HG03045 (cell line): ENCODE results near the gene CDC6.

Experiments used
- ATAC-seq: cut with Tn5 transposase; IDR thresholded peaks from one replicate; pipeline ENCODE4 v1.9.1; 2021; ENCODE audit warnings: mild to moderate bottlenecking, moderate library complexity; ENCODE audit not compliant: unreplicated experiment

Gene CDC6

DNA sequence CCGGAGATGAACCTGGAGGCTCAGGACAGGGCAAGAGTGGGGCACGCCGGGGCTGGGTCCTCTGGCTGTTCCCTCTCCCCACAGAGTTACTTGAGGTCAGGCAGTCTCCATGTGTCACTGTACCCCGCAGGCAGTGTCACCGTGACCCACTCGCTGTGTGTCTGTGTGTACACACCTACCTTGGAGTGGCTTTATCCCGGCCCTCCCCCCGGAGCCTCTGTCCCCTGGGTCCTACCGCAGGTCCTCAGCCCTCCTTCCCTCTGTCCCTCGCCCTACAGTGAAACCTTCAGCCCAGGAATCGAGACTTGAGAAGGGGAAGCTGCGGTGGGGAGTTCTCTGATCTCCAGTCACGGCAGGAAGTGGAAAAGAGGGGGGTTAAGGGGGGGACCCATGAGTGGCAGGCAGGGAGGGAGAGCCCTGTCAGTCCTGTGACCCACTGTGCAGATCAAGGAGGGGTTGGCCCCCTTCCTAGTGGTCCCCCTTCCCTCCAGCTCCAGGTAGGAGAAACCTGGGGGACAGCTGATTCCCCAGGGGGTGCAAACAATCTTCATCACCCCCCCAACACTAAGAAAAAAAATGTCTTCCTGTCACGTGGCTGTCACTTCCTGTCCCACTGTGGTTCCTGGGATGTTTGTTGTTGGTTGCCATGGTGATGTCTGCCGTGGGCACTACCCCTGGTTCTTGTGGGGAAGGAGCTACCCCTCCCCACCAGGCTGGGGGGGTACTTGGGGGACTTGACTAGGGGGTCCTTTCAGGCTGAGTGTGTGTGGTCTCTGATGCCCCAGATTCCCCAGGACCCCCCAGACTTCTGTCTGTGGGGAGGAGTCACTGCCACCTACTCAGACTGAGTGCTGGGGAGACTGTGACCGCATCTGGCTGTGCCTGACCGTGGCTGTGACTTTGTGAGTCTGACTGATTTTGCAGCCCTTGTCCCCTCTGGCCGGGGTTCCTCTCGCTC, 35.0 kb downstream of the CDC6 start:
- ATAC-seq, result peak; percentile 27

DNA sequence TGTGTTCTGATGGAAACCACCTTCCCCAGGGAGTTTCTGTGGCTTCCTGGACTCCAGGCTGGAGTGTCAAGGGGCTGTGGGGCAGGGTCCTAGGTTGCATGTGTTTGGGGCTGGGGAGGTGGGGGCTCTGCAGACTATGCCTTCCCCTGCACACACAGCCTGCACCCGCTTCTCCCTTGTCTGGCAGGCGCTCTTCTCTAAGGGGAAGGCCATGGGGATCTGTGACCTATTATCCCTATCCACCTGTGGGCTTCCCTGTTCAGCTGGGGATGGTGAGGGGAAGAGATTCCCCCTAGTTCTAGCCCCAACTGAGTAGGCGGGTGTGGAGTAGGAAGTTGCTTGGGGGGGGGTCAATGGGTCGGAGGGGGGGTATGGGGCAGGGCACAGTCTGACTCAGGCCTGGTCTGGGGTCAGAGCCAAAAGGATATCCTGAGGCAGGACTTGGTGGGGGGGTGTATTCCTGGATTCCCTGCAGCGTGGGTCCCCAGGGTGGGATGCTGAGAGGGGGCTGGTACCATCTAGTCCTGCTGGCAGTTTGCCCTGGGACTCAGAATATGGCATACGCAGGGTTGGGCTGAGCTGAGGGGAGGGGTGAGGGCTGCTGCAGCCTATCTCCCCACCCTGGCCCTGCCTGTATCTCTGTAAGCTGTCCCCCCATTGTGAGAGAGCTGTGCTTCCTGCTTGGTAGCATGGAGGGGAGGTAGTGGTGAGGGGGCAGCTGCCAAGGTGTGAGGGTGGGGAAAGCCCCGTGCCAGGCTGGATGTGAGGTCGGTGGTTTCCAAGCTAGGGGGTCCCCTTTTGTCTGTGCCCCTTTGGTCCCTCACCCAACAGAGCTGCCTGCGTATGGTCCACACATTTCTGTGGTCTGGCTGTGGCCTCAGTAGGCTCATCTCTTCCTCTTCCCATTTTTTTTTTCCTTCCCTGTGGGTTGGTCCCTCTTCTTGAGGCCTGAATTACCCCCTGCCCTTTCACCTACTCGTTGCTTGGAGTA, 36.0 kb downstream of the CDC6 start:
- ATAC-seq, result no peak

DNA sequence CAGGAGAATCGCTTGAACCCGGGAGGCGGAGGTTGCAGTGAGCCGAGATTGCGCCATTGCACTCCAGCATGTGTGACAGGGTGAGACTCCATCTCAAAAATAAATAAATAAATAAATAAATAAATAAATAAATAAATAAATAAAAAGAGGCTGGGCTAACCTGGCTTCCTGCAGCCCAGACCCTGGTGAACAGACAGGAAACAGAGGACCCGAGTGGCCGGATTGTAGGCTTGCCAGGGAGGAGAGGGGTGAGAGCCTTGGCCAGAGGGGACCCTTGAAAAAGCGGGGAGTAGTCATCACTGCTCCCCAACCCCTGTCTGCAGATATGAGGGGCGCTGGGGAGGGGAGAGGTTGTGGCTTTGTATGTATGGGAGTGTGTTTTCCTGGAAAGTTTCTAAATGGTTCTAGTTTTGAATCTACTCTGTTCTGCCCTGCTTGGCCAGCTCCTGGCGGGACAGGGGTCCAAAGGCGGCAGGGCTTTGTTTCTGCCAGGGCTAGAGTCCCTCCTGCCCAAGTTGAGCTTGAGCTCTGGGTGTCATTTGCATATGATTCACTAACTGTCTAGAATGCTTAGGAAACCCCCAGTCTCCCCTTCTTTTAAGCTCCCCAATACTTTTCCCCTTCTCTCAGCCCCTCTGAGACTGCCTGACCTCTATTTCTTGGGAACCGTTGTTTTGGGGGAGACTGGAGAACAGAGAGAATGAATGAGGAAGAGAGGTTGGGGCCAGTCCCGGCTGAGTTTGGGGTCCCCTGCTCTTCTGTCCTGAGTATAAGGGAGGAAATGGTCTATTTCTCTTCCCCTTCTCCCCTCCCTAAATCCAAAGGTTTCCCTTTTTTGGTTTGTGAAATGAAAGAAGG, 37.7 kb downstream of the CDC6 start:
- ATAC-seq, result no peak

DNA sequence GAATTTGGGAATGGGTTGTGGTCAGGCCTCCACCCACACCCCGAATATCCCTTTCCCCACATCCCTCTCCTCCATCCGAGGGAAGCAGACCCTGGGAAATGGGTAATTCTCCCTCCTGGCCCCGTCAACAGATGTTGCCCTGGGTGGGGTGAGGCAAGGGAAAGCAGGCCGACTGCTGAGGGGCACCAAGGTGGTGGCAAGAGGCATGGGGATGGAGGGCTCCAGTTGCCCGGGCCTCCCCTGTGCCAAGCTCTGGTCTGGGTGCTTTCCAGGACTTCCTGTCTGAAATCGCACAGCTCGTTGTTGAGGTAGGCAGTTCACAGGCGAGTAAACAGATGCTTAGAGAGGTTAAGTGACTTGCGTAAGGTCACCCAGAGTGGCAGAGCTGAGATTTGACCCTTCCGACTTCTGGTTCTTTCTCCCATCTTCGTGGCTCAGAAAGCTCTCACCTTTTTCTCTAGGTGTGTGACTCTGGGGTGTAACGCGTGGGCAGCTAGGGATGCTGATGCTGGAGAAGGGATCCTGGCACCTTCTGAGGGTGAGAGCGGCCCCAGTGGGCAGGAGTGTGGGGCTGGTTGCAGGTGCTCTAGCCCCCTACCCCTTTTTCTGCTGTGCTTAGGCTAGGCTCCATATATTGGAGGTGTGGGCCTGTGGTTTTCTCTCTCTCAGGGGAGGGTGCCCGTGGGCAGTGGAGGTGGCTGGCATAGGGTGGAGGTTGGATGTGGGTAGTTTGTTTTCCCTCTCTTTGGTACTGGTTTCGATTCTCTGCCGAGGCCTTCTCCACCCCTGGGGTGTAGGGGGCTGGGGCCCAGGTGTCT, 38.5 kb downstream of the CDC6 start:
- no peak for ATAC-seq

DNA sequence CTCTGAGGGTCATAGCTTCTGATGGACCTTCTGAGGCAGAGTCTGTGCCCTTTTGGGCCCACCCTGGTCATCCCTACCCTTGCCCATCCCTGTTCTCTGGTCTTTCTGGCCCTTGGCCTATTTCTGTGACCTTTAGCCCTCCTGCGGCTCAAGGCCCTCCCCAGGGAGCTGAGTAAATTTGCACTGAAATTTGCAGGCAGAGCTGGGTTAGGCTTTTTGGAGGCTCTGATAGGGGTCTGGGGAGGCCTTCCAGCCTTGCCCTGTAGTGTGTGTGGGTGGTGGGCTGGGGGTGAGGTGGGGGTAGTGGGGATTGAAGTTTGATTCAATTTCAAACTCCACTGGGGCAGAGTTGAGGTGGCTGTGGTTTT, 39.1 kb downstream of the CDC6 start:
- no peak for ATAC-seq

DNA sequence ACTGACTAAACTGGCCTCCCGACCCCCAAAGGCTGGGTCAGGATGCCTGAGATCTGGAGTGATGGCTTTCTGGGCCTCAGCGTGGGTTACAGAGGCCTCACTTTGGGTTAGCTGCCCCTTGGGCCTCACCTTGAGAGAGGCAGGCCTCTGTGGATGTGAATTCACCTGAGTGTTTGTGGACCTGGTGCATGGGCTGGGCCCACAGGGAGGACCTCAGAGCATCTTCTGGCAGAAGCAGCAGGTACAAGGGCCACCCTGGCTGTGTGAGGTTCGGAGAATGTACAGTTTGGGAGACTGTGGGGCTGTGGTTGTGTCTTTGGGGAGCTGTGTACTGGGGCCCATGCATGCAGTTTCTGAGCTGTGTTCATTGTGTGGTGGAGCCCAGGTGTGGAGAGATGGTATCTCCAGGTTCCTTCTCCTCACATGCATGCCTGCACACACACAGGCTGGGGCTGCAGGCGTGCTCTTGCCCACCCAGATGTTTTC, 39.6 kb downstream of the CDC6 start:
- no peak for ATAC-seq

DNA sequence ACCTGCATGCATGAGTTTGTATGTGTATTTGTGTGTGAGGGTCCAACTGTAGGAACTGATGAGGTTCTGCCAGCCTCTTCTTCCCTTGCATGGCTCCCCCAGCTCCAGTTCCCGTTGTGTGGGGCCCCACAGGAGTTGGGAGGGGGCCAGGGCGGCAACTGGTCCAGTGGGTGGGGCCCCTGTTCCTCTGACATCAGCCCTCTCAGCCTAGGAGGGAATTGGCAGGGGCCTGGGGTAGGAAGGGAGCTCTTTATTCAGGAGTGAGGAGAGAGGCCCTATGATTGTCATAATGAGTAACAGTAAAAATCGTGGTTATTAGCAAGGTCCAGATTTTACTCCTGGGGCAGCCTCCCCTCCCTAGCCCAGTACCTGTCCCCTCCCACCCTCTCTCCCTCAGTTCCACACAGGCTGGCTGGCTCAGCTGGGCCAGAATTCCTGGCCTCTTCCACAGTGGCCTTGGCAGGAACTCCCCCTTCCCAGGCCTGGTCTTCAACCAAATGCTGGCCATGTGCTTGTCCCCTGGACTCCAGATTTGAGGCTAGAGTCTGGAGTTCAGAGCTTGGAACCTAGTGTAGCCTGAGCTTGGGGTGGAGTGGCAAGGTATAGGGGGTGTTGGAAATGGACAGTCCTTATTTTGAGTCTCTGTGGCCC, 40.2 kb downstream of the CDC6 start:
- ATAC-seq, result no peak

DNA sequence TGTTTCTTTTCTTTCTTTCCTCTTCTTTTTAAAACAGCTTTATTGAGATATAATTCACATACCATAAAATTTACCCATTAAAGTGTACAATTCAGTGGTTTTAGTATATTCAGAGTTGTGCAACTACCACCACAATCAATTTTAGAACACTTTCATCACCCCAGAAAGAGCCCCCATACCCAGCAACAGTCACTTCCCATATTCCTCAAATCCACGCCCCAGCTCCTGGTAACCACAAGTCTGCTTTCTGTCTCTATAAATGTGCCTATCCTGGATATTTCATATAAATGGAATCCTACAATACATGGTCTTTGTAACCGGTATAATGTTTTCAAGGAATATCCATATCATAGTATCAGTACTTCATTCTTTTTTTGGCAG, 40.7 kb downstream of the CDC6 start:
- no peak for ATAC-seq

DNA sequence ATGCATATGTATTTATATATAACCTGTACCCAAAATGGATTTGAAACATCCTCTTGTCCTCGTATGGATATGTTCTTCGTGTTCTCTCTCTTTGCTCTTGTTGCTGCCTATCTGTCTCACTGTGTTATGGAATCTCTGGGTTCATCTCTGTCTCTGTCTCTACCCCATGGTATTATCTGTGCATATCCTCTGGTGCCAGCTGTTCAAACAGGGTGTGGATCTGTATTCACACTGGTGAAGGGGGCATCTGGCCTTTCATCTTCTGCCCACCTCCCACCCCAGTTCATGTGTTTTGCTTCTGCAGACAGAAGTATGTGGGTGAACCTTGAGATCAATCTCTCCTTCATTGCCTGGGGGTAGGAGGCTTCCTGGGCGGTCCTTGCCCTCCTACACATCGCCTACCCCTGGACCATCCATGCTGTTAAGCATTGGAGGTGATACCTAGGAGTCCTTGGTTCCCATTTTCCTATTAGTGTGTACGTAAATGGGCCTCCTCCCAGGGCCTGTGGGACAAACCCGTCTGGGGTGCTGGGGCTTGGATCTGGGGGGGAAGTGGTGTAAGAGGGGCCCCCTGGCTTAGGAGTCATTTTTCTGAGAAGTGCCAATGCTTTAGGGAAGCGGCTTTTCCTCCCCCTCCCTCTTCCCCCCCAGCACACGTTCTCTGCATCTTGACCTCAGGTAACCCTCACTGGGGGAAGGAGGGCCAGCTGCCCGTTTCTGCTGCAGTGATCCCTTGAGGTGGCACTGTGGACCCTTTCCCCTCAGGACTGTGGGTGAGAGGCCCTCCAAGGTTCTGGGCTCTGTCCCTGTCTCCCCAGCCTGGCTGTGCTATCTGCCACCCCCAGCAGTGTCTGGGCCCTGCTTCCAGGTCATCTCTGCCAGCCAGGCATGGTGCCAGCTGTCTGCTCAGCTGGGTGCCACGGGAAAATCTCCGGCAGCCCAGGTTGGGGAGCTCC, 42.4 kb downstream of the CDC6 start:
- no peak for ATAC-seq

DNA sequence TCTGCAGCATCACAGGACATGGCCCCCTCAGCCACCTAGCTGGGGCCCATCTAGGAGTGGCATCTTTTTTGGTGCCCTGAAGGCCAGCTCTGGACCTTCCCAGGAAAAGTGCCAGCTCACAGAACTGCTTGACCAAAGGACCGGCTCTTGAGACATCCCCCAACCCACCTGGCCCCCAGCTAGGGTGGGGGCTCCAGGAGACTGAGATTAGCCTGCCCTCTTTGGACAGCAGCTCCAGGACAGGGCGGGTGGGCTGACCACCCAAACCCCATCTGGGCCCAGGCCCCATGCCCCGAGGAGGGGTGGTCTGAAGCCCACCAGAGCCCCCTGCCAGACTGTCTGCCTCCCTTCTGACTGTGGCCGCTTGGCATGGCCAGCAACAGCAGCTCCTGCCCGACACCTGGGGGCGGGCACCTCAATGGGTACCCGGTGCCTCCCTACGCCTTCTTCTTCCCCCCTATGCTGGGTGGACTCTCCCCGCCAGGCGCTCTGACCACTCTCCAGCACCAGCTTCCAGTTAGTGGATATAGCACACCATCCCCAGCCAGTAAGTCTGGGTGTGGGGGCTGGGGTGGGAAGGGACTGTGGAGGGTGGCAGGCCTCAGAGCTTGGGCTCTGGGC, 43.3 kb downstream of the CDC6 start:
- ATAC-seq, result no peak

DNA sequence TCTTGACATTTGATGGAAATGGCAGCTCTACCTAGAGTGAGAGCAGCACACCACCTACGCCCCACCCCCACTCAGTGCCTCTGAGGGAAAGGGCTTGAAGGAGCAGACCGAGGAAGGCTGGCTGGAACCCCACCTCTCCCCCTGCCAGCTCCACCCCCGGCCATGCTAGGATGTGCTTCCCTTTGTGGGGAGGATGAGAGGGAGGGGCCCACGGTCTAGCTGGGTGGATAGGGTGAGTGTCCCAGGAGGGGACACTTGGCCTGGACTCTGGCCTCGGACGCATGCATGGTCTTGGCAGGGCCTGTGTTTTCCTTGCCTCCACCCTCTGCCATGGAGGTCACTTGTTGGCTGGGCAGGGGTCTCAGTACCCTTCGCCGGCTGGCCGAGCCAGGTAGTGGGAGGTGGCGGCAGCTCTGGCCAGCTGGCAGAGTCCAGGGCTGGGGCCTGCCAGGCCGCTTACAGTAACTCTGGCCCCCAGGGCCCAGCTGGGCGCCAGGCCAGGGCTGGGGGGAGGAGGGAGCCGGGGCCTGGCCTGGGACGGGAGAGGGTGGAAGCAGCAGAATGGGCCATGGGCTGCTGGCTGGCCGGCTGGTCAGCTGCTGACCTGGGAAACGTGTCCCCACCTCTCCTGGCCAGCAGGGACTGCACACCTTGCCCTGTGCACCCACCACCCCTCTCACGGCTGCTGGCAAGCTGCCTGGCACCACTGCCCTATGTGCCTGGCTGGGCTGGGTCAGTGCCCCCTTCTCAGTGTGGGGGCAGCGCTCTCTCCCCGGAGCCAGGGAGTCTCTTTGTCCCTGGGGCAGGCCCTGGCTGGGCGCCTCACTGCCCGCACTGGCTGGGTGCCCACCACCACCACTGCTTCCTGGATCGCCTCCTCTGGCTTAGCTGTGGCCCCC, 44.3 kb downstream of the CDC6 start:
- ATAC-seq, result no peak

DNA sequence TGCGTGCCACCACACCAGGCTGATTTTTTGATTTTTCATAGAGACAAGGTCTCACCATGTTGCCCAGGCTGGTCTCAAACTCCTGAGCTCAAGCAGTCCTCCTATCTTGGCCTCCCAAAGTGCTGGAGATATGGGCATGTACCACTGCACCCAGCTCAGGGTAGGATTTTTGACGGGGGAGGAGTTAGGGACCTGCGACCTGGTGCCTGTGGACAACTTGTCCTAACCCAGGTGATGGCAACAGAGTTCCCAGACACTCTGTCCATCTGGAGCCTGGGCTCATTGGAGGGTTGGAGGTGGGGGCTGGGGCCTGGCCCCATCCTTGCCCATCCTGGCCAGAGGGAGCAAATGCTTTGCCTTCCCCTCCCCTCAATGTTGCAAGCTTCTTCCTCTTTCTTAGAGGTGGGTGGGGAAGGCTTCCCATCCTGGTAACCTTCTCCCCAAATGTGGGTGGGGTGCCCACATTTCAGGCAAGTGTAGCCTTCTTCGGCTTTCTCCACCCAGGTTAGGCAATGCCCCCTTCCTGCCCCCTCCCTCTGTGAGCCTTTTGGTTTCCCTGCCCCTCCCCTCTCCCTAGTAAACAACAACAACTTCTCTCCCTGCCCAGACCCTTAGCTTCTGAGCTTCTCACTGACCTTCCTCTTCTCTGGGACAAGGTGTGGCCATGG, 46.2 kb downstream of the CDC6 start:
- no peak for ATAC-seq

DNA sequence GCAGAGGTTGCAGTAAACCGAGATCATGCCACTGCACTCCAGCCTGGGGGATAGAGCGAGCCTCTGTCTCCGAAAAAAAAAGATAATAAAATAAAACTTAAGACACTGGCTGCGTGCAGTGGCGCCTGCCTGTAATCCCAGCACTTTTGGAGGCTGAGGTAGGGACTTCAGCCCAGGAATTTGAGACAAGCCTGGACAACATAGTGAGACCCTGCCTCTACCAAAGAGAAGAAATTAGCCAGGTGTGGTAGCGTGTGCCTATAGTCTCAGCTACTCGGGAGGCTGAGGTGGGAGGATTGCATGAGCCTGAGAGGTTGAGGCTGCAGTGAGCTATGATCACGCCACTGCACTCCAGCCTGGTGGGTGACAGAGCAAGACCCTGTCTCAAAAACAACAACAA, 47.9 kb downstream of the CDC6 start:
- no peak for ATAC-seq

DNA sequence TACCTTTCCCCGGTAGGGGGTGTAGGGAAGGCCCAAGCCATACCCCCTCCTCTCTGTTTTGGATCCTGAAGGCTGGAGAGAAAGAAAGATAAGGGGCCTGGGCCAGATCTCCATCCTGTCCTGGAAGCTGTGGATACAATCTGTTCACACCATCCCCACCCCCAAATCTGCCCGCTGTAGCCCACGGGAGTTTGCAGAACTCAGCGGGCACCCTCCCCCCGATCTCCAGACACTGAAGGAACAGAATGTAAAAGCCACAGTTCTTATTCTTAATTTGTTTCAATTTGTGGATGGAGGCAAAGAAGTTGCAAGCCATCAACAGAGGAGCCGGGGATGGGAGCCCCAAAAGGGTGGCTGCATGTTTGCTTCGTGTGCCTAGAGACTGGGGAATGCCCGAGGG, 49.7 kb downstream of the CDC6 start:
- ATAC-seq, result no peak

DNA sequence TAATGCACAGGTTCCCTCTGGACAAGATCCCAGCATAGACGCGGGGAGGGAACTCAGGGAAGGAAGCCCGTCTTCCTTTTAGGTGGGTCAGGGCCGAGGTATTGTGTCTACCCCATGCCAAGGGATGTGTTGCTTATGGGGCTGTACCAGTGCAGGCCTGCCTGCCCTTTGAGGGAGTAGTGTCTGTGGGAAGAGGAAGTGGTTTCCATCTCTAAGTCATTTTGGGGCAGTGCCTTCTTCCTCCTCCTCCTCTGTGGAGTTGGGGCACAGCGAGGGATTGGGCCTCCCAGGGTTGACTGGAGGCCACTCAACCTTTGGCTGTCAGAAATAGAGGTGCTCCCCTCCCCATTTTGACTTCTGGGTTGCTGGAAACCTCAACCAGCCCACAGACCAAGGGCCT, 50.4 kb downstream of the CDC6 start:
- ATAC-seq, result no peak

DNA sequence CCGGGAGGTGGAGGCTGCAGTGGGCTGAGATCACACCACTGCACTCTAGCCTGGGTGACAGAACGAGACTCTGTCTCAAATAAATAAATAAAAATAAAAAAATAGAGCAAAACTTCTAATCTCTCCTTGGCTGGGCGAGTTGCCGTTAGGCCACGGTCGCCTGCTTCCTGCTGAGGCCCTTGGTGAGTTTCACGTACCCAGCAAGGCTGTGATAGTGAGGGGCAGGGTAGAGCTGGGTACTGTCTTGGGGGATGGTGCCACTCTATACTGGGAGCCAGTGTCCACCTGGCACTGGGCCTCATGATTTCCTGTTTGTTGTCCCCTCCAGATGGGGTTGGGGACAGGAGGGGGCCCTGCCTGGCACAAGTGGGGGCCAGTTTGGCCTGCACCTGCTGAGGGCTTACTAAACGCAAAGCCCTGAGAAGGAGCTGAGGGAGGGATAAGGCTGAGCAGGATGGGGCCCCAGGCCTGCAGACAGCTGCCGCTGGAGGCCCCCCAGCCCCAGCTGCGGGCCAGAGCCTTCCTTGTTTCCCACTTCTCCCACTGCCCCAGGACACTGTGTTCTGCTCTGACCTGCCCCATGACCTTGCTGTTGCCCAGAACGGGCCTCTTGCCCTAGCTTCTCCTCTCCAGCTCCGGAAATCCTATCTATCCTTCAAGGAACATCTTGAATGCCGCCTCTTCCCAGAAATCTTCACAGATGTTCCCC, 51.4 kb downstream of the CDC6 start:
- no peak for ATAC-seq
